ENCODE data around the gene MCAM. TPM values are rescaled to one million over a fixed set of nuclear protein-coding genes. Genes with fewer than 3 reads are reported as not detected.

The MCAM gene
- total and polyA plus RNA-seq, 12 donors: 35.8 to 136 (median 96.8) TPM

DNA sequence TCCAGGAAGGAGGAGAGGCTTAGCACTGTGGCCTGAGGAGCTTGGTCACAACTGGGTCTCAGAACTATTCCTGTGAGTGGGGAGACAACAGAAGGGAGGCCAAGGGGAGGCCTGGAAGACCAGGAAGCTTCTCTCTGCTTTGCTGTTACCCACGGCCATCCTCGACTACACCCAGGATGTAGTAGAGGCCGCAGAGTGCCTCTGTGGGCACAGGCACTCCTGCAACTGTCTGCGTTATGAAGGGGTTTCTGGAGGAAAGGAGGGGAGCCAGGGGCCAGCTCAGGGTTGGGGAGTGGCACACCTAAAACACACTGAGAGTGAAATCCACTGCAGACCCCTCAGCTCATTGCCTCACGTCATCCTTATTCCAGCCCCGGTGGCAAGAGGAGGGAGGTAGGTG lies 33.4 kb upstream of the MCAM start:
- Histone ChIP-seq H3K4me1 (peaks cover 3 to 35% (median 24%) of the 10 kb centered on the region in 9 donors), H3K4me3 (no peak overlapping the region), H3K27me3 (no peaks in the 10 kb centered on the region), H3K36me3 (peaks cover 0 to 3% (median 0%) of the 10 kb centered on the region in 9 donors), H3K27ac (no peak overlapping the region), H3K9me3 (no peaks in the 10 kb centered on the region)
- intact Hi-C loops (cut with DNase I): loop anchor here in 4 of 10 donors (10.0 kb wide), 1 partner anchor 124 kb away; no protein-coding TSS in a partner anchor
- WGBS, 2 donors: 84 to 88% methylated on average over 6 of the region's 6 CpGs
- no peak for TF ChIP-seq CTCF (IDR thresholded peaks at IDR 0.05)
- ATAC-seq (no peak), DNase-seq (no peak)

- Histone ChIP-seq H3K36me3 (no peaks in the 10 kb centered on the region), H3K27ac (peak overlapping the region in 2 of 10 donors; percentile 13 to 46), H3K4me3 (no peak overlapping the region), H3K9me3 (no peaks in the 10 kb centered on the region), H3K4me1 (peaks cover 2 to 21% (median 12%) of the 10 kb centered on the region in 9 donors), H3K27me3 (no peaks in the 10 kb centered on the region)
- no peak for TF ChIP-seq CTCF (IDR thresholded peaks at IDR 0.05)
- intact Hi-C loops (cut with DNase I): loop anchor here in 1 of 10 donors (10.0 kb wide), 1 partner anchor 127 kb away; no protein-coding TSS in a partner anchor
- no peak for DNase-seq
- WGBS, 2 donors: 74 to 75% methylated on average over 16 of the region's 16 CpGs
- ATAC-seq: no peak
Observed at GRCh38 chr11:119347940-119348605, 31.1 kb upstream of the MCAM start.

- intact Hi-C loops (cut with DNase I): loop anchor here in 1 of 10 donors (10.0 kb wide), 1 partner anchor 128 kb away; no protein-coding TSS in a partner anchor
- 70 to 80% methylated on average over 2 of the region's 2 CpGs for WGBS, 2 donors
- peak overlapping the region in 1 of 10 donors; percentile 30 for H3K27ac ChIP-seq
Observed at GRCh38 chr11:119347242-119347641, 30.3 kb upstream of the MCAM start.

GRCh38 chr11:119346605-119347004 lies 29.7 kb upstream of the MCAM start, which contains the start of gene MFRP:
TSS of gene MFRP (minus strand) at chr11:119346705. CDS start at chr11:119346513, 192 bp downstream.
- no peak for ATAC-seq
- Histone ChIP-seq H3K36me3 (no peaks in the 10 kb centered on the region), H3K27me3 (peaks cover 0 to 7% (median 0%) of the 10 kb centered on the region in 7 donors), H3K4me3 (no peak within 1 kb of the TSS), H3K9me3 (no peaks in the 10 kb centered on the region), H3K27ac (peak within 1 kb of the TSS in 1 of 10 donors; percentile 30), H3K4me1 (peaks cover under 1 to 16% (median 3%) of the 10 kb centered on the region in 9 donors)
- no peak for TF ChIP-seq CTCF (IDR thresholded peaks at IDR 0.05)
- intact Hi-C loops (cut with DNase I): loop anchor here in 1 of 10 donors (10.0 kb wide), 1 partner anchor 128 kb away; no protein-coding TSS in a partner anchor
- no peak for DNase-seq
- 73 to 87% methylated on average over 6 of the region's 6 CpGs for WGBS, 2 donors

More at GRCh38 chr11:119347242-119347641, 30.3 kb upstream of the MCAM start:
- H3K4me3 ChIP-seq: no peak overlapping the region
- DNase-seq: no peak
- peaks cover 0 to under 1% (median 0%) of the 10 kb centered on the region in 7 donors for H3K27me3 ChIP-seq
- H3K9me3 ChIP-seq: no peaks in the 10 kb centered on the region
- no peaks in the 10 kb centered on the region for H3K36me3 ChIP-seq
- peaks cover 0 to 13% (median 3%) of the 10 kb centered on the region in 9 donors for H3K4me1 ChIP-seq
- TF ChIP-seq CTCF (IDR thresholded peaks at IDR 0.05): no peak
- peak in 3 of 8 donors; percentile 6 to 22 (median 14) for ATAC-seq
